HEK293T (cell line): ENCODE data around the gene ABHD3.
"Not testable (repeated sequence)": the region's sequence is repeated elsewhere in the genome, so short reads cannot be mapped to it uniquely, and the experiment has no call there.

ENCODE experiments used
- CTCF ChIA-PET: fragments of 350-600 bp; formaldehyde crosslinking; extraction: SDS; loops from one replicate; lab custom pipeline; 2021; ENCODE audit warnings: antibody characterized with exemption, inconsistent platforms; lab: Yijun Ruan, JAX
- POLR2A ChIA-PET: fragments of 350-600 bp; formaldehyde crosslinking; extraction: SDS; loops from one replicate; lab custom pipeline; 2020; ENCODE audit warnings: antibody characterized with exemption, inconsistent platforms; lab: Yijun Ruan, JAX
- DNase-seq: peaks from one replicate; pipeline ENCODE4 v3.0.0; 2012; ENCODE audit warnings: mixed read lengths; ENCODE audit errors: extremely low spot score
- ARNT ChIP-seq: fragments of 450-650 bp; IDR thresholded peaks from 2 replicates; pipeline ENCODE4 v1.6.1; 2017; ENCODE audit warnings: mild to moderate bottlenecking
- BHLHE40 ChIP-seq: fragments of 450-650 bp; IDR thresholded peaks from 2 replicates; pipeline ENCODE4 v1.6.1; 2016; ENCODE audit warnings: mild to moderate bottlenecking, moderate library complexity, borderline replicate concordance
- CTBP1 ChIP-seq: fragments of 450-650 bp; IDR thresholded peaks from 2 replicates; pipeline ENCODE4 v1.6.1; 2016; ENCODE audit warnings: borderline replicate concordance
- ELF4 ChIP-seq: fragments of 450-650 bp; IDR thresholded peaks from 2 replicates; pipeline ENCODE4 v1.6.1; 2017; ENCODE audit warnings: antibody characterized with exemption
- FOXA1 ChIP-seq: fragments of 450-650 bp; IDR thresholded peaks from 2 replicates; pipeline ENCODE4 v1.6.1; 2016; ENCODE audit warnings: mild to moderate bottlenecking
- FOXK2 ChIP-seq: fragments of 450-650 bp; IDR thresholded peaks from 2 replicates; pipeline ENCODE4 v1.6.1; 2016; ENCODE audit warnings: mild to moderate bottlenecking
- FOXM1 ChIP-seq: fragments of 450-650 bp; IDR thresholded peaks from 2 replicates; pipeline ENCODE4 v1.6.1; 2017; ENCODE audit warnings: mild to moderate bottlenecking, borderline replicate concordance
- HDGF ChIP-seq: fragments of 450-650 bp; IDR thresholded peaks from 2 replicates; pipeline ENCODE4 v1.6.1; 2017; ENCODE audit warnings: antibody characterized with exemption, borderline replicate concordance
- L3MBTL2 ChIP-seq: fragments of 450-650 bp; conservative IDR thresholded peaks from 2 replicates; pipeline ENCODE4 v1.6.1; 2016; ENCODE audit warnings: mild to moderate bottlenecking
- LEF1 ChIP-seq: fragments of 450-650 bp; IDR thresholded peaks from 2 replicates; pipeline ENCODE4 v1.6.1; 2017; ENCODE audit warnings: mild to moderate bottlenecking, borderline replicate concordance
- NFRKB ChIP-seq: fragments of 450-650 bp; IDR thresholded peaks from 2 replicates; pipeline ENCODE4 v1.6.1; 2016; ENCODE audit warnings: mild to moderate bottlenecking, moderate library complexity
- SP1 ChIP-seq: fragments of 450-650 bp; IDR thresholded peaks from 2 replicates; pipeline ENCODE4 v1.6.1; 2017
- SUZ12 ChIP-seq: fragments of 450-650 bp; IDR thresholded peaks from 2 replicates; pipeline ENCODE4 v1.6.1; 2016; ENCODE audit warnings: mild to moderate bottlenecking
- TARDBP ChIP-seq: fragments of 450-650 bp; IDR thresholded peaks from 2 replicates; pipeline ENCODE4 v1.6.1; 2016
- ZNF384 ChIP-seq: fragments of 450-650 bp; IDR thresholded peaks from 2 replicates; pipeline ENCODE4 v1.6.1; 2016
- TF ChIP-seq, protein P1 (sequence below): fragments of 450-650 bp; IDR thresholded peaks from 2 replicates; pipeline ENCODE4 v1.6.1; 2016

The ABHD3 gene

DNA sequence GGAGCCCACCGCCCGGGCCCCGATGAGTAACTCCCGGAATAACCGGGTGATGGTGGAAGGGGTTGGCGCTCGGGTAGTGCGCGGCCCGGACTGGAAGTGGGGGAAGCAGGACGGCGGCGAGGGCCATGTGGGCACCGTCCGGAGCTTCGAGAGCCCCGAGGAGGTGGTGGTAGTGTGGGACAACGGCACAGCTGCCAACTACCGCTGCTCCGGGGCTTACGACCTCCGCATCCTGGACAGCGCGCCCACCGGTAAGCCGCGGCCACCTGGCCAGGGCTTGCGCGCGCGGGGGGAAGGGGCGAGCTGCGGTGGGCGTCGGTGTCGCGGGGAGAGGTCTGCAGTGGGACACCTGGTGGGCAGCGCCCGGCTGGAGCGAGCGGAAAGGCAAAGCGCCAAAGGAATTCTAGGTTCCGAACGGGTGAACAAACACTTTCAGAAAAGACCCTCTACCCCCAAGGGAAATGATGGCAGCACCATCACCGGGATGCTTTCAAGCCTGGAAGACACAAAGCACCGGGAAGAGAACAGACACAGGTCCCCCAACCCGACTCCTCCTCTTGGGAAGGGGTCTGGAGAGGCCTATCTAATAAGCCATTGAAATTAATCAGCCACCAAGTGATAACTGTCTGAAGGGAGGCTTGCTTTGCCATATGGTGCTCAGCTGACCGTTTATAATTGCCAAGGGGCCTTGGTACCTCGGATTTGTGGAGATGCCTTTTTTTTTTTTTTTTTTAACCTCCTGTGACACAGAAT is 37.2 kb upstream of the ABHD3 start:
- ChIA-PET CTCF (interaction anchor here (1.4 to 1.9 kb wide), 2 partner anchors 13 to 141 kb away, joined by 3 to 6 read pairs; partner anchors contain the start of gene ESCO1), POLR2A (interaction anchor here (1.3 to 3.4 kb wide), 7 partner anchors 10 to 144 kb away, joined by 4 to 30 read pairs (median 6); partner anchors contain the start of genes ABHD3 and ESCO1)
- no peak for TF ChIP-seq FOXA1
- peak; percentile 76 for TF ChIP-seq ZNF384
- TF ChIP-seq L3MBTL2, result 0 out of 2 replicates have a peak, but pooled peaks have one; percentile 23
- TF ChIP-seq FOXM1, result no peak
- TF ChIP-seq SUZ12, result no peak
- DNase-seq, result peak; percentile 19

DNA sequence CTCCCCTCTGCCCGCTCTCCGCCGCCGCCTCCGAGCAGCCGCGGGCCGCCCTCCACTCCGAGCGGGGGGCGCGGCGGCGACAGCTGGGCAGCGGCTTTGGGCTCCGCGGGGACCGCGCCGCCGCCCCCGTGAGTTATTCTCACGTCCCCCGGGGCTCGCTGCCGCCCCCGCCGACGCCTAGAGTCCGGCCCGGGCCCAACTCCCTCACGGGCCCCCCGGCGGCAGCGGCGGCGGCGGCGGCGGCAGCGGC is 36.7 kb upstream of the ABHD3 start:
- ChIA-PET CTCF (no interaction called here), POLR2A (interaction anchor here (1.3 to 3.4 kb wide), 6 partner anchors 37 to 144 kb away, joined by 4 to 30 read pairs (median 6); partner anchors contain the start of genes ABHD3 and ESCO1)
- no peak for TF ChIP-seq SP1
- TF ChIP-seq BHLHE40, result no peak
- TF ChIP-seq ELF4, result no peak
- TF ChIP-seq, protein P1, sequence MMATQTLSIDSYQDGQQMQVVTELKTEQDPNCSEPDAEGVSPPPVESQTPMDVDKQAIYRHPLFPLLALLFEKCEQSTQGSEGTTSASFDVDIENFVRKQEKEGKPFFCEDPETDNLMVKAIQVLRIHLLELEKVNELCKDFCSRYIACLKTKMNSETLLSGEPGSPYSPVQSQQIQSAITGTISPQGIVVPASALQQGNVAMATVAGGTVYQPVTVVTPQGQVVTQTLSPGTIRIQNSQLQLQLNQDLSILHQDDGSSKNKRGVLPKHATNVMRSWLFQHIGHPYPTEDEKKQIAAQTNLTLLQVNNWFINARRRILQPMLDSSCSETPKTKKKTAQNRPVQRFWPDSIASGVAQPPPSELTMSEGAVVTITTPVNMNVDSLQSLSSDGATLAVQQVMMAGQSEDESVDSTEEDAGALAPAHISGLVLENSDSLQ, result no peak
- TF ChIP-seq CTBP1, result no peak
- TF ChIP-seq LEF1, result no peak
- TF ChIP-seq HDGF, result no peak
- no peak for TF ChIP-seq L3MBTL2
- TF ChIP-seq NFRKB, result no peak
- TF ChIP-seq TARDBP, result no peak
- no peak for TF ChIP-seq SUZ12
- no peak for TF ChIP-seq FOXA1
- TF ChIP-seq FOXM1, result no peak
- no peak for TF ChIP-seq ARNT
- no peak for TF ChIP-seq ZNF384
- TF ChIP-seq FOXK2, result no peak
- DNase-seq, result no peak

DNA sequence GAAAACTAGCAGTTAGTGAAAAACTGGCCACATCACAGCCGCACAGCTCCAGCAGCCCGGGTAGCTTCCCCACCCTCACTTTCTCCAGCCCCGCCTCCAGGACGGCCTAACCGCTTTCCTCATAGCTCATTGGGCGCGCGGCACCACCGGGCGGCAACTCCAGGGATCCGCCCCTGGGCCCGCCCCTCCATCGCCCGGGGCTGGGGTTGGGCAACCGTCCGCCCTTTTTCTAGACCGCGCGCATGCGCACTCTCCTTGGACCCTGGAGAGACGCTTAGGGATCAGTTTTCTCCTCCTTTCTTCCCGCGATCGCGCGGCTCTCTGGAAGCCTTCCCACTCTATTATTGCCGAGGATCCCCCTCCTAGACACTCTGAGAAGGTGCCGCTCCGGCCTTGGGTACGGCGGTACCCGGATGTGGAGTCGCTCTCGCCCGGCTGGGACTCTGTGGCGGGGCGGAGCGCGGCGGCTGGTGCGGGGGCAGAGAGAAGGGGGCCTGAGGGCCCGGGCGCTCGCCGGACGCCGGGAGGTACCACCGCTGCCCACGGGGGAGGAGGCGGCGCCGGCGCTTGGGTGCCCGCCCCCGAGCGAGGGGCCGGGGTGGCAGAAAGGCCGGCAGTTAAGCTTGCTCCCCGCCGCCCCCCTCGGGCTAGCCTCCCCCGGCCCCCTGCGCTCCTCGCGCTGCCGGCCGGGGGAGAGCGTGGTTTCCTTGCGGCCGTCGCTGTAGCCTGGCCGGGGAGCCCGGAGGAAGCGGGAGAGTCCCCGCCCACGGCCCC is 36.2 kb upstream of the ABHD3 start, which contains the start of gene MIB1:
TSS of gene MIB1 (plus strand) at position 255 of the 774 bp plus-strand sequence. CDS start 792 bp downstream, outside the sequence.
- ChIA-PET POLR2A (interaction anchor here (0.6 to 3.4 kb wide), 26 partner anchors 9 to 629 kb away, joined by 3 to 30 read pairs (median 4); partner anchors contain the start of genes ABHD3, ESCO1, ROCK1 and SNRPD1), CTCF (interaction anchor here (1.0 kb wide), 1 partner anchor 9 kb away, joined by 4 read pairs; no protein-coding TSS in a partner anchor)
- TF ChIP-seq L3MBTL2 (no peak), FOXM1 (no peak), FOXA1 (no peak), LEF1 (no peak), HDGF (no peak), SUZ12 (no peak), TARDBP (no peak), NFRKB (no peak)
- TF ChIP-seq, protein P1, result no peak
- DNase-seq, result peak; percentile 98

DNA sequence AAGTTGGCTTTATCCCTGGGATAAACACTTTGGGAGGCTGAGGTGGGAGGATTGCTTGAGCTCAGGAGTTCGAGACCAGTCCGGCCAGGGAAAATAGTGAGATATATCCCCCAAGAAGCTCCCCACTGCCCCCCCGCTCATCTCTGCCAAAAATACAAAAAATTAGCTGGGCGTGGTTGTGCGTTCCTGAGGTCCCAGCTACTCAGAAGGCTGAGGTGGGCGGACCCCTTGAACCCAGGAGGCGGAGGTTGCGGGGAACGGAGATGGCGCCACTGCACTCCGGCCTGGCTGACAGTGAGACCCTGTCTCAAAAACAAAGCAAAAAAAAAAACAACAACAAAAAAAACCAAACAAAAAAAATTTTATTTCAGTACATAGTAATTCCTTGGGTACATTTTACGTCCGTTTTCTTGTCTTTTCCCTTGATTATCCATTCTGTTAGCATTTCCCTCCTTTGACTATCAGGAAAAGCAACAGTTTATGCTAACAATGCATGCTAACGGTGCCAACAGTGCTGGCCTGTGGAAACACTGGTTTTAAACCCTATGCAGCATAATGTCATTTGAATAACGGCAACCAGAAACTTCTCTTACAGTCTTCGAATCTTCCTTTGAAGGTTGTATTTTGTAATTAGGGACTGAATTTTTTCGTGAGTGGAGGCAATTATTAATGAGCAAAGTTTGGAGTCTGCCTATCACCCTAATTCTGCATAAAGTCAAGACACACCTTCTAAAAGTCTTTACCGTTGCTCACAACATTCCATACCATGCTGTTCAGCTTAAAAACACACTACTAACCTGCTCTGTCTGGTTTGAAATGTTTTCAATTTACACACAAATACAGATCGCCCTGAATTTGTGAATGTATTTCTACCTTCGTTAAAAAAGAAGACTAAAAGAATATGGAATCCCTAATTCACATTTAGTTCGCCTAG is 35.3 kb upstream of the ABHD3 start:
- TF ChIP-seq FOXM1 (no peak), FOXA1 (no peak), BHLHE40 (no peak), SUZ12 (no peak), ELF4 (no peak), NFRKB (no peak), LEF1 (no peak), SP1 (no peak), CTBP1 (no peak), FOXK2 (no peak), ZNF384 (no peak), L3MBTL2 (no peak; the same call in 1 of the 2 replicates)
- TF ChIP-seq, protein P1, result no peak
- DNase-seq, result no peak
- ChIA-PET POLR2A (interaction anchor here (0.6 to 3.4 kb wide), 26 partner anchors 9 to 628 kb away, joined by 3 to 30 read pairs (median 4); partner anchors contain the start of genes ABHD3, ESCO1, ROCK1 and SNRPD1), CTCF (interaction anchor here (1.0 kb wide), 1 partner anchor 9 kb away, joined by 4 read pairs; no protein-coding TSS in a partner anchor)

DNA sequence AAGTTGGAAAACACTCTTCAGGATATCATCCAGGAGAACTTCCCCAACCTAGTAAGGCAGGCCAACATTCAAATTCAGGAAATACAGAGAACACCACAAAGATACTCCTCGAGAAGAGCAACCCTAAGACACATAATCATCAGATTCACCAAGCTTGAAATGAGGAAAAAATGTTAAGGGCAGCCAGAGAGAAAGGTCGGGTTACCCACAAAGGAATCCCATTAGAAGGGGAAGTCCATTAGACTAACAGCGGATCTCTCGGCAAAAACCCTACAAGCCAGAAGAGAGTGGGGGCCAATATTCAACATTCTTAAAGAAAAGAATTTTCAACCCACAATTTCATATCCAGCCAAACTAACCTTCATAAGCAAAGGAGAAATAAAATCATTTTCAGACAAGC is 32.4 kb upstream of the ABHD3 start:
- DNase-seq, CTCF ChIA-PET, POLR2A ChIA-PET: not testable (repeated sequence)
